ENCODE results near the gene RECQL. TPM values are rescaled to one million over a fixed set of nuclear protein-coding genes. Genes with fewer than 3 reads are reported as not detected.

RECQL gene
- total RNA-seq, 2 experiments from 2014 or later: 11.1 to 16.0 TPM

- peaks cover 44% of the 10 kb centered on the region for H3K36me3 ChIP-seq (ENCODE audit: insufficient read depth, low read length)
- H3K4me1 ChIP-seq (ENCODE audit: insufficient read depth, low read length): peaks cover 21% of the 10 kb centered on the region
- peak overlapping the region; percentile 43 to 61 for H3K27ac ChIP-seq (ENCODE audit: low read depth in 1 of 2, low read length in 2 of 2)
- peak overlapping the region; percentile 58 for H3K4me3 Mint-ChIP-seq
- POLR2A ChIA-PET: interaction anchor here (1.4 kb wide), 1 partner anchor 19 kb away, joined by 7 read pairs; the partner anchor contains the start of gene PYROXD1
- H3K36me3 Mint-ChIP-seq (ENCODE audit: low read depth): peaks cover 75% of the 10 kb centered on the region
- CTCF ChIA-PET: no interaction called here
- peaks cover 60% of the 10 kb centered on the region for H3K4me1 Mint-ChIP-seq (ENCODE audit: low read depth)
- H3K27me3 ChIP-seq (ENCODE audit: control insufficient read depth in 1 of 2, insufficient read depth in 2 of 2, low read length in 2 of 2): no peaks in the 10 kb centered on the region
- H3K9me3 ChIP-seq (ENCODE audit: control insufficient read depth in 1 of 2, insufficient read depth in 1 of 2, low read length in 2 of 2): no peaks in the 10 kb centered on the region
- TF ChIP-seq, protein P1, sequence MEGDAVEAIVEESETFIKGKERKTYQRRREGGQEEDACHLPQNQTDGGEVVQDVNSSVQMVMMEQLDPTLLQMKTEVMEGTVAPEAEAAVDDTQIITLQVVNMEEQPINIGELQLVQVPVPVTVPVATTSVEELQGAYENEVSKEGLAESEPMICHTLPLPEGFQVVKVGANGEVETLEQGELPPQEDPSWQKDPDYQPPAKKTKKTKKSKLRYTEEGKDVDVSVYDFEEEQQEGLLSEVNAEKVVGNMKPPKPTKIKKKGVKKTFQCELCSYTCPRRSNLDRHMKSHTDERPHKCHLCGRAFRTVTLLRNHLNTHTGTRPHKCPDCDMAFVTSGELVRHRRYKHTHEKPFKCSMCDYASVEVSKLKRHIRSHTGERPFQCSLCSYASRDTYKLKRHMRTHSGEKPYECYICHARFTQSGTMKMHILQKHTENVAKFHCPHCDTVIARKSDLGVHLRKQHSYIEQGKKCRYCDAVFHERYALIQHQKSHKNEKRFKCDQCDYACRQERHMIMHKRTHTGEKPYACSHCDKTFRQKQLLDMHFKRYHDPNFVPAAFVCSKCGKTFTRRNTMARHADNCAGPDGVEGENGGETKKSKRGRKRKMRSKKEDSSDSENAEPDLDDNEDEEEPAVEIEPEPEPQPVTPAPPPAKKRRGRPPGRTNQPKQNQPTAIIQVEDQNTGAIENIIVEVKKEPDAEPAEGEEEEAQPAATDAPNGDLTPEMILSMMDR (IDR thresholded peaks at IDR 0.05): no peak
- peak in 11 of 14 experiments; percentile 13 to 81 (median 22) for DNase-seq
- intact Hi-C loops (cut with DNase I, micrococcal nuclease): no loop called here
- peak overlapping the region; percentile 82 for H3K27ac Mint-ChIP-seq
- peak overlapping the region; percentile 4 for H3K4me3 ChIP-seq (ENCODE audit: low read length)
- peak; percentile 72 for ATAC-seq (ENCODE audit: poor library complexity)
- no peaks in the 10 kb centered on the region for H3K9me3 Mint-ChIP-seq
- no peaks in the 10 kb centered on the region for H3K27me3 Mint-ChIP-seq
These were observed 45.1 kb downstream of the RECQL start for GRCh38 chr12:21456291-21456780.

- Mint-ChIP-seq H3K36me3 (ENCODE audit: low read depth) (peaks cover 78% of the 10 kb centered on the region), H3K27me3 (no peaks in the 10 kb centered on the region), H3K27ac (peak overlapping the region; percentile 77), H3K9me3 (no peaks in the 10 kb centered on the region), H3K4me3 (peak overlapping the region; percentile 57), H3K4me1 (ENCODE audit: low read depth) (peaks cover 46% of the 10 kb centered on the region)
- ATAC-seq (ENCODE audit: poor library complexity) (no peak), DNase-seq (peak in 3 of 14 experiments; percentile 37 to 67 (median 38))
- peaks cover 18% of the 10 kb centered on the region for H3K4me1 ChIP-seq (ENCODE audit: insufficient read depth, low read length)
- no peaks in the 10 kb centered on the region for H3K9me3 ChIP-seq (ENCODE audit: control insufficient read depth in 1 of 2, insufficient read depth in 1 of 2, low read length in 2 of 2)
- H3K27ac ChIP-seq (ENCODE audit: low read depth in 1 of 2, low read length in 2 of 2): peak overlapping the region; percentile 4 to 61
- H3K36me3 ChIP-seq (ENCODE audit: insufficient read depth, low read length): peaks cover 46% of the 10 kb centered on the region
- H3K27me3 ChIP-seq (ENCODE audit: control insufficient read depth in 1 of 2, insufficient read depth in 2 of 2, low read length in 2 of 2): no peaks in the 10 kb centered on the region
- intact Hi-C loops (cut with DNase I, micrococcal nuclease): no loop called here
- CTCF ChIA-PET: no interaction called here
- POLR2A ChIA-PET: interaction anchor here (0.6 to 1.6 kb wide), 2 partner anchors 16 to 22 kb away, joined by 3 to 7 read pairs; partner anchors contain the start of gene PYROXD1
- TF ChIP-seq, protein P1 (IDR thresholded peaks at IDR 0.05): no peak
- peak overlapping the region; percentile 32 for H3K4me3 ChIP-seq (ENCODE audit: low read length)
These were observed 48.1 kb downstream of the RECQL start for GRCh38 chr12:21453312-21453852.

- no peaks in the 10 kb centered on the region for H3K27me3 ChIP-seq (ENCODE audit: control insufficient read depth in 1 of 2, insufficient read depth in 2 of 2, low read length in 2 of 2)
- Mint-ChIP-seq H3K9me3 (no peaks in the 10 kb centered on the region), H3K27ac (no peak overlapping the region), H3K4me3 (no peak overlapping the region), H3K36me3 (ENCODE audit: low read depth) (peaks cover 73% of the 10 kb centered on the region), H3K27me3 (no peaks in the 10 kb centered on the region), H3K4me1 (ENCODE audit: low read depth) (peaks cover 28% of the 10 kb centered on the region)
- TF ChIP-seq, protein P1 (IDR thresholded peaks at IDR 0.05): no peak
- no peak overlapping the region for H3K27ac ChIP-seq (ENCODE audit: low read depth in 1 of 2, low read length in 2 of 2)
- CTCF ChIA-PET: interaction anchor here (1.2 kb wide), 1 partner anchor 12 kb away, joined by 4 read pairs; no protein-coding TSS in a partner anchor
- no peak for DNase-seq
- peaks cover 47% of the 10 kb centered on the region for H3K36me3 ChIP-seq (ENCODE audit: insufficient read depth, low read length)
- intact Hi-C loops (cut with DNase I, micrococcal nuclease): no loop called here
- H3K9me3 ChIP-seq (ENCODE audit: control insufficient read depth in 1 of 2, insufficient read depth in 1 of 2, low read length in 2 of 2): no peaks in the 10 kb centered on the region
- no peak for ATAC-seq (ENCODE audit: poor library complexity)
- POLR2A ChIA-PET: interaction anchor here (0.8 to 1.4 kb wide), 2 partner anchors 14 to 226 kb away, joined by 3 to 4 read pairs; partner anchors contain the start of gene PYROXD1
- no peak overlapping the region for H3K4me3 ChIP-seq (ENCODE audit: low read length)
- peaks cover 5% of the 10 kb centered on the region for H3K4me1 ChIP-seq (ENCODE audit: insufficient read depth, low read length)
These were observed 49.9 kb downstream of the RECQL start for GRCh38 chr12:21451529-21451928.

Data from CD4-positive, alpha-beta T cell (primary cell).